ENCODE data around the gene TMPRSS13. TPM values are rescaled to one million over a fixed set of nuclear protein-coding genes. Genes with fewer than 3 reads are reported as not detected.
"Not testable (repeated sequence)": the region's sequence is repeated elsewhere in the genome, so short reads cannot be mapped to it uniquely, and the experiment has no call there.

Gene TMPRSS13
- polyA plus RNA-seq, 1 donor from 2014 or later: not detected

DNA sequence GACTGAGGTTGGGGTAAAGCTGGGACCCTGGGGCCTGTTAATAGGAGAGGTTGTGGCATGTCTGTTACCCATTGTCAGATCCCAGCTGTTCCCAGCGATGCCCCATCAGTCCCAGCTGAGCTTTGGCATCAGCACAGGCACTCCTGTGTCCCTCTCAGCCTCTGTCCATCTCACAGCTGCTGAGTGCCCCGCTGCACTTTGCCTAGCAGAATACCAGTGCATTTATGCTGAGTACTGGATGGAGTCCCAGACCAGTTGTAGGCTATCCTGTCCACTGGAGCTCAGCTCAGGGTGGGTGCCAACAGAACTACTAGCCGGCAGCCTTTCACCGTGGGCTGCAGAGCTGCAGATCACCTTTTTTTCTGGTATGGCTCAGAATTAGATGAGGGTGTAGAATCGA is 62.7 kb downstream of the TMPRSS13 start:
- H3K4me2 ChIP-seq (ENCODE audit: low read length): no peak overlapping the region
- H3K9me2 ChIP-seq (ENCODE audit: insufficient read depth, low read length): no peaks in the 10 kb centered on the region
- peaks cover 23% of the 10 kb centered on the region for H4K20me1 ChIP-seq (ENCODE audit: insufficient read depth)
- H3K9ac ChIP-seq (ENCODE audit: low read length): no peak overlapping the region
- H2AFZ ChIP-seq (ENCODE audit: low read depth, low read length): no peak overlapping the region
- H3K4me3 ChIP-seq (ENCODE audit: low read length): no peak overlapping the region
- no peaks in the 10 kb centered on the region for H3K36me3 ChIP-seq (ENCODE audit: insufficient read depth, low read length)
- no peaks in the 10 kb centered on the region for H3K9me3 ChIP-seq (ENCODE audit: low read length)
- no peaks in the 10 kb centered on the region for H3K27me3 ChIP-seq (ENCODE audit: insufficient read depth, low read depth, low read length)
- TF ChIP-seq SMC3 (conservative IDR thresholded peaks at IDR 0.05; ENCODE audit: poor library complexity): no peak
- no peak for TF ChIP-seq POLR2AphosphoS5 (IDR thresholded peaks at IDR 0.05)
- TF ChIP-seq MXI1 (conservative IDR thresholded peaks at IDR 0.05; ENCODE audit: poor library complexity, severe bottlenecking): no peak
- no peak for TF ChIP-seq EZH2 (IDR thresholded peaks at IDR 0.05; ENCODE audit: borderline replicate concordance, insufficient read depth, low read length, poor library complexity, severe bottlenecking)
- no peak for TF ChIP-seq EP300 (conservative IDR thresholded peaks at IDR 0.05; ENCODE audit: poor library complexity, severe bottlenecking)
- no peak for TF ChIP-seq REST (IDR thresholded peaks at IDR 0.05; ENCODE audit: borderline replicate concordance)
- no peak for TF ChIP-seq CTCF (IDR thresholded peaks at IDR 0.05; ENCODE audit: poor library complexity, severe bottlenecking)
- TF ChIP-seq RAD21 (conservative IDR thresholded peaks at IDR 0.05): no peak
- TF ChIP-seq TAF1 (IDR thresholded peaks at IDR 0.05; ENCODE audit: low read depth): no peak
- H3K27ac ChIP-seq (ENCODE audit: low read length): no peak overlapping the region
- peaks cover 100% of the 10 kb centered on the region for H3K79me2 ChIP-seq (replicated peaks; ENCODE audit: insufficient read depth, low read length)
- no peaks in the 10 kb centered on the region for H3F3A ChIP-seq (ENCODE audit: insufficient read depth, low read length, poor library complexity, severe bottlenecking)

GRCh38 chr11:117865546-117865945 is 63.7 kb downstream of the TMPRSS13 start:
- not testable (repeated sequence) for H3K9ac ChIP-seq (ENCODE audit: low read length); H3K4me2 ChIP-seq (ENCODE audit: low read length); H3K4me3 ChIP-seq (ENCODE audit: low read length); H2AFZ ChIP-seq (ENCODE audit: low read depth, low read length); H3K9me3 ChIP-seq (ENCODE audit: low read length); H3K9me2 ChIP-seq (ENCODE audit: insufficient read depth, low read length); H3K27ac ChIP-seq (ENCODE audit: low read length); H3K27me3 ChIP-seq (ENCODE audit: insufficient read depth, low read depth, low read length); H3F3A ChIP-seq (ENCODE audit: insufficient read depth, low read length, poor library complexity, severe bottlenecking); H3K36me3 ChIP-seq (ENCODE audit: insufficient read depth, low read length)
- H3K79me2 ChIP-seq (replicated peaks; ENCODE audit: insufficient read depth, low read length): peaks cover 99% of the 10 kb centered on the region
- peaks cover 29% of the 10 kb centered on the region for H4K20me1 ChIP-seq (ENCODE audit: insufficient read depth)

DNA sequence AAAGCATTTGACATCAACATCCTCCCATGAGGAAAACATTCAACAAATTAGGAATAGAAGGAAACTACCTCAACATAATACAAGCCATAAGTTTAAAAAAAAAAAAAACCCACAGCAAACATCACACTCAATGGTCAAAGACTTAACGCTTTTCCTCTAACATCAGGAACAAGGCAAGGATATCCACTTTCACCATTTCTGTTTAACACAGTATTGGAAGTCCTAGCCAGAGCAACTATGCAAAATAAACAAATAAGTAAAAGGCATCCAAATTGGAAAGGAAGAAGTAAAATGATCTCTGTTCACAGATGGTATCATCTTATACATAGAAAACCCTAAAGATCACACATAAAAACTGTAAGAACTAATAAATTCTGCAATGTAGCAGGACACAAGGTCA is 65.8 kb downstream of the TMPRSS13 start:
- H3K9me2 ChIP-seq (ENCODE audit: insufficient read depth, low read length): no peaks in the 10 kb centered on the region
- H4K20me1 ChIP-seq (ENCODE audit: insufficient read depth): peaks cover 13% of the 10 kb centered on the region
- no peak overlapping the region for H3K4me2 ChIP-seq (ENCODE audit: low read length)
- no peak overlapping the region for H3K9ac ChIP-seq (ENCODE audit: low read length)
- no peak overlapping the region for H3K4me3 ChIP-seq (ENCODE audit: low read length)
- no peaks in the 10 kb centered on the region for H3F3A ChIP-seq (ENCODE audit: insufficient read depth, low read length, poor library complexity, severe bottlenecking)
- peaks cover 96% of the 10 kb centered on the region for H3K79me2 ChIP-seq (replicated peaks; ENCODE audit: insufficient read depth, low read length)
- H3K27me3 ChIP-seq (ENCODE audit: insufficient read depth, low read depth, low read length): no peaks in the 10 kb centered on the region
- H2AFZ ChIP-seq (ENCODE audit: low read depth, low read length): no peak overlapping the region
- H3K27ac ChIP-seq (ENCODE audit: low read length): no peak overlapping the region
- TF ChIP-seq CTCF (IDR thresholded peaks at IDR 0.05; ENCODE audit: poor library complexity, severe bottlenecking): no peak
- no peak for TF ChIP-seq EP300 (conservative IDR thresholded peaks at IDR 0.05; ENCODE audit: poor library complexity, severe bottlenecking)
- TF ChIP-seq SMC3 (conservative IDR thresholded peaks at IDR 0.05; ENCODE audit: poor library complexity): no peak
- no peak for TF ChIP-seq POLR2AphosphoS5 (IDR thresholded peaks at IDR 0.05)
- no peak for TF ChIP-seq TAF1 (IDR thresholded peaks at IDR 0.05; ENCODE audit: low read depth)
- TF ChIP-seq RAD21 (conservative IDR thresholded peaks at IDR 0.05): no peak
- no peak for TF ChIP-seq MXI1 (conservative IDR thresholded peaks at IDR 0.05; ENCODE audit: poor library complexity, severe bottlenecking)
- TF ChIP-seq REST (IDR thresholded peaks at IDR 0.05; ENCODE audit: borderline replicate concordance): no peak
- no peaks in the 10 kb centered on the region for H3K36me3 ChIP-seq (ENCODE audit: insufficient read depth, low read length)
- no peaks in the 10 kb centered on the region for H3K9me3 ChIP-seq (ENCODE audit: low read length)

All from neural cell (in vitro differentiated cells).